Coronary artery (tissue), 2 donors: ENCODE data around the gene HOXA10.

Source experiments
- DNase-seq: peaks from one replicate; pipeline ENCODE4 v3.0.0-alpha.2; 2017; ENCODE audit warnings: low spot score
- H3K27ac ChIP-seq, 2 donors: fragments of 200-600 bp; sonication (generic); one replicate each; pipeline ENCODE4 v1.5.1; 2016 to 2019
- H3K4me3 ChIP-seq: fragments of 200-600 bp; sonication (generic); 2 replicates; pipeline ENCODE4 v1.5.1; 2016; ENCODE audit warnings: mild to moderate bottlenecking, moderate library complexity
- CTCF ChIP-seq: fragments of 200-600 bp; sonication (generic); IDR thresholded peaks from one replicate; pipeline ENCODE4 v1.5.1; 2019; ENCODE audit warnings: antibody characterized with exemption

The HOXA10 gene

GRCh38 chr7:27145914-27146412 is 28.2 kb downstream of the HOXA10 start:
- H3K4me3 ChIP-seq: no peak overlapping the region
- no peak for TF ChIP-seq CTCF
- H3K27ac ChIP-seq: no peak overlapping the region
- no peak for DNase-seq

GRCh38 chr7:27145165-27145913 is 28.8 kb downstream of the HOXA10 start:
- H3K27ac ChIP-seq: no peak overlapping the region
- peak overlapping the region; percentile 30 for H3K4me3 ChIP-seq
- peak; percentile 70 for DNase-seq
- no peak for TF ChIP-seq CTCF

GRCh38 chr7:27144781-27145164 is 29.3 kb downstream of the HOXA10 start:
- no peak for TF ChIP-seq CTCF
- DNase-seq: peak; percentile 62
- Histone ChIP-seq H3K4me3 (peak overlapping the region; percentile 30), H3K27ac (no peak overlapping the region)

- DNase-seq: peak; percentile 55
- TF ChIP-seq CTCF: no peak
- Histone ChIP-seq H3K27ac (no peak overlapping the region), H3K4me3 (peak overlapping the region; percentile 67)
These were observed 30.0 kb downstream of the HOXA10 start for GRCh38 chr7:27143950-27144780.

- DNase-seq: peak; percentile 62
- TF ChIP-seq CTCF: no peak
- peak within 1 kb of the TSS in 1 of 2 donors; percentile 53 for H3K27ac ChIP-seq
- peak within 1 kb of the TSS; percentile 67 for H3K4me3 ChIP-seq
These were observed 30.8 kb downstream of the HOXA10 start, which contains the start of gene HOXA5 for GRCh38 chr7:27143023-27143949. HOXA5 (minus strand) TSS chr7:27143681; CDS start chr7:27143607, 74 bp downstream.

- no peak for DNase-seq
- Histone ChIP-seq H3K27ac (peak overlapping the region in 1 of 2 donors; percentile 53), H3K4me3 (peak overlapping the region; percentile 67)
- TF ChIP-seq CTCF: no peak
These were observed 31.5 kb downstream of the HOXA10 start for GRCh38 chr7:27142580-27143022.
